Erythroblast (primary cell): Measurements from ENCODE around the gene SECTM1.

ENCODE experiments used
- GATA1 ChIP-seq: IDR thresholded peaks from 2 replicates; pipeline ENCODE4 v1.6.1; 2011; ENCODE audit warnings: low read depth, mild to moderate bottlenecking, control low read depth, low read length, moderate library complexity
- POLR2A ChIP-seq: IDR thresholded peaks from 2 replicates; pipeline ENCODE4 v1.6.1; 2011; ENCODE audit warnings: mild to moderate bottlenecking, low read length

DNA sequence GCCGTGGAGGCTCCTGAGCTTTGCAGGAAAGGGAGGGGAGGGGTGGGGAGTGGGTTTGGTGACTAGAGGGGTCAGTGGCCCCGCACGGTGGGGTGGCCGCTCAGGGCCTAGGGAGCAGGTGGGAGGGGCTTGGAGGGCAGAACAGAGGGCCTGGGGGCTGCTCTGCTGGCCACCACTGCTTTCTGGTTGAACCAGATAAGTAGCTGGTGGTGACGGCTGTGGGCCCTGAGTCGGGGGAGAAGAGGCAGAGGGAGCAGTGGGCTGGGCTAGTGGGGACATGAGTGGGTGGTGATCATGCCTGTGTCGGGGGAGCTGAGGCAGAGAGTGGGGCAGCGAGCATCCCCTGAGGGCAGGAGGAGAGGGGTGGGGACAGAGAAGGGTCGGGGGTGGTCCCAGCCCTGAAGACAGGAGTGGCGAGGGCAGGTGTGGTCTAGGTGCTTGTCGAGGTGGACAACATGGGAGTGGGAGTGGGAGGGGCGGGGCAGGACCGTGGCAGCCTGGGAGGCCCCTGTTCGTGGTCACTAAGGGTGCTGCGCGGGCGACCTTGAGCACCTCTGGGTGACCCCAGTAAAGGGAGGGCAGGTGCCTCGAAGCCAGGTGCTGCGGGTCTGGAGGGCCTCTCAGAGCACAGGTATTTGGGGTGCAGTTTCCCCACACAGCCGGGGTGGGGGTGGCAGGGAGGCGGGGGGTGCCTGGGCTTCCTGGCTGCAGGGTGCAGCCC is 9.9 kb downstream of the SECTM1 start:
- TF ChIP-seq POLR2A (no peak), GATA1 (no peak)
